GM12878 (cell line): ENCODE results near the gene RAF1. TPM values are rescaled to one million over a fixed set of nuclear protein-coding genes. Genes with fewer than 3 reads are reported as not detected.

ENCODE experiments used
- ASH2L ChIP-seq: fragments of 300-600, 200-600 bp; sonication (generic); IDR thresholded peaks from 2 replicates; pipeline ENCODE4 v1.6.1; 2017; ENCODE audit warnings: low read depth, mild to moderate bottlenecking, borderline replicate concordance
- ATF7 ChIP-seq: fragments of 450-650 bp; IDR thresholded peaks from 2 replicates; pipeline ENCODE4 v1.6.1; 2016; ENCODE audit warnings: low read depth, mild to moderate bottlenecking
- CREB1 ChIP-seq: IDR thresholded peaks from 2 replicates; pipeline ENCODE4 v1.6.1; 2012; ENCODE audit warnings: low read depth, mild to moderate bottlenecking, inconsistent platforms
- CREM ChIP-seq: IDR thresholded peaks from 2 replicates; pipeline ENCODE4 v1.6.1; 2014; ENCODE audit warnings: antibody characterized with exemption, low read depth
- KLF5 ChIP-seq: fragments of 450-650 bp; IDR thresholded peaks from 2 replicates; pipeline ENCODE4 v1.6.1; 2014; ENCODE audit warnings: mild to moderate bottlenecking; ENCODE audit not compliant: partially characterized antibody
- MEF2A ChIP-seq: IDR thresholded peaks from 2 replicates; pipeline ENCODE4 v1.6.1; 2011; ENCODE audit warnings: low read depth, mild to moderate bottlenecking, low read length, moderate library complexity; ENCODE audit not compliant: insufficient read depth
- NBN ChIP-seq: fragments of 450-650 bp; IDR thresholded peaks from 2 replicates; pipeline ENCODE4 v1.6.1; 2016
- RELA ChIP-seq: fragments of 450-650 bp; IDR thresholded peaks from 2 replicates; pipeline ENCODE4 v1.8.0; 2014; ENCODE audit warnings: borderline replicate concordance; ENCODE audit not compliant: partially characterized antibody
- RUNX3 ChIP-seq: IDR thresholded peaks from 2 replicates; pipeline ENCODE4 v1.6.1; 2012; ENCODE audit warnings: low read length, inconsistent platforms
- SMAD1 ChIP-seq: fragments of 450-650 bp; IDR thresholded peaks from 2 replicates; pipeline ENCODE4 v1.6.1; 2018; ENCODE audit warnings: mild to moderate bottlenecking, low read depth; ENCODE audit not compliant: partially characterized antibody
- STAT1 ChIP-seq: fragments of 450-650 bp; conservative IDR thresholded peaks from 2 replicates; pipeline ENCODE4 v1.6.1; 2014; ENCODE audit warnings: antibody characterized with exemption, mild to moderate bottlenecking
- TCF12 ChIP-seq: IDR thresholded peaks from 2 replicates; pipeline ENCODE4 v1.6.1; 2011; ENCODE audit warnings: low read depth, mild to moderate bottlenecking, low read length
- ZNF207 ChIP-seq: fragments of 450-650 bp; IDR thresholded peaks from 2 replicates; pipeline ENCODE4 v1.6.1; 2014; ENCODE audit warnings: antibody characterized with exemption, mild to moderate bottlenecking, borderline replicate concordance
- polyA plus RNA-seq, 11 experiments: library from polyadenylated mRNA; depleted of rRNA in 4 of 11; unstranded in 6 of 11; stranded (reverse) in 5 of 11; fragments of >200 nt; fragmentation: Nextera tagmentation in 4 of 11; fragmentation: Illumina TruSeq in 1 of 11; extraction: Ambion mirVana in 4 of 11; extraction: Trizol in 1 of 11; gene quantifications; 1 replicate in 1 of 11; 2 replicates in 10 of 11; pipeline versions ENCODE4 v1.2.1 to v1.2.3, GENCODE V29; 2011 to 2016; ENCODE audit warnings: inconsistent platforms in 2 of 11, missing spikeins in 2 of 11, low read depth in 1 of 11
- total RNA-seq, 4 experiments: library from RNA; depleted of rRNA in 3 of 4; stranded (reverse); fragments of >200 nt in 3 of 4; fragmentation: Illumina TruSeq in 1 of 4; extraction: Trizol in 1 of 4; gene quantifications; 2 replicates each; pipeline versions ENCODE4 v1.2.1 to v1.2.3, GENCODE V29; 2013 to 2021
- TF ChIP-seq, protein P1 (sequence below): fragments of 450-650 bp; conservative IDR thresholded peaks from 2 replicates; pipeline ENCODE4 v1.6.1; 2017; ENCODE audit warnings: mild to moderate bottlenecking, moderate library complexity
- TF ChIP-seq, protein P2 (sequence below): fragments of 450-650 bp; IDR thresholded peaks from 2 replicates; pipeline ENCODE4 v1.6.1; 2017; ENCODE audit warnings: mild to moderate bottlenecking
- TF ChIP-seq, protein P3 (sequence below): IDR thresholded peaks from 2 replicates; pipeline ENCODE4 v1.6.1; 2011; ENCODE audit warnings: low read depth, low read length, improper control_type of control experiment, borderline replicate concordance
- TF ChIP-seq, protein P4 (sequence below): fragments of 450-650 bp; IDR thresholded peaks from 2 replicates; pipeline ENCODE4 v1.6.1; 2018; ENCODE audit warnings: borderline replicate concordance, mild to moderate bottlenecking; ENCODE audit not compliant: partially characterized antibody
- TF ChIP-seq, protein P5 (sequence below): IDR thresholded peaks from 2 replicates; pipeline ENCODE4 v1.6.1; 2012; ENCODE audit warnings: low read depth, low read length, improper control_type of control experiment
- TF ChIP-seq, protein P6 (sequence below): IDR thresholded peaks from 2 replicates; pipeline ENCODE4 v1.6.1; 2012; ENCODE audit warnings: low read length, inconsistent platforms

The RAF1 gene
- total and polyA plus RNA-seq, 10 of the 15 experiments (the other 5 are each of a cell fraction or from before 2014, with no cell fraction given) = 20.4 to 151 (median 77.8) TPM

DNA sequence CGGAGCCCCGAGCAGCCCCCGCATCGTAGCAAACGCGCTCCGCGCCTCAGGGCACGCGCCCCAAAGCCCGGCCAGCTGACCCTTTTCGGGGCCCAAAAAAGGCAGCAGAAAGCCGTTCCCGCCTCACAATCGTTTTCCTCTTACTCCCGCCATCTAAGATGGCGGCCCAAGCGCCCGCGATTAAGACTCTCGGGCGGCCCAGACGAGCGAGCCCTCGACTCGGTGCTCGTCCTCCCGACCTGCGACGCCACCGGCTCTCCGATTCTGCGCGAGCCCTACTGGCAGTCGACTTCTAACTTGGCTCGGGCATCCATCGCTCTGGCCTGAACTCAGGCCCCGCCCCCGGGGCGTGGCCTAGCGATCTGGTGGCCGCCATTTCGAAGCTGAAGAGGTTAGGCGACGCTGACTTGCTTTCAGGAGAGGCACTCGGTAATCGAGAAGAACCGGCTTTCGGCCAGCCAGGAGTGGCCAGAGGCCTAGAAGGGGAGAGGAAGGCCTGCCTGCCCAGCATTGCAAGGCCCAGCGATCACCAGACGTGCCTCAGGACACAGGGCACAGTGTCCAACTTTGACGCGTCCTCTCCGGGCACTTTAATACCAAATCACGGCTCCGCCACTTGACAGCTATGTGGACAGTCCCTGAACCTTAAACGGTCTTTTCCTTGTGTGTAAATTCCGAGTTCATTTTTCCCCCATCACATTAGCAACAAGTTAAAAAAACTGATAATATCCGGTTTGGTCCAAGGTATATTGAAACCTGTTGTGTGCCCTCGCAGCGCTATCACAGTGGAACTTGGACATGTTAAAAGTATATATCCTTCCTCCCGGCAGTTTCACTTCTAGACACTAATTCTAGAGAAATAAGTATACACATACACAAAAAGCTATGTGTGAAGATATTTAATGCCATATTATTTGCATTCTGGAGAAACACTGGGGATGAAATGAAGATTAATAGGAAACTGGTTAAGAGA lies at the start of gene RAF1 (continued):
- TF ChIP-seq, protein P1, sequence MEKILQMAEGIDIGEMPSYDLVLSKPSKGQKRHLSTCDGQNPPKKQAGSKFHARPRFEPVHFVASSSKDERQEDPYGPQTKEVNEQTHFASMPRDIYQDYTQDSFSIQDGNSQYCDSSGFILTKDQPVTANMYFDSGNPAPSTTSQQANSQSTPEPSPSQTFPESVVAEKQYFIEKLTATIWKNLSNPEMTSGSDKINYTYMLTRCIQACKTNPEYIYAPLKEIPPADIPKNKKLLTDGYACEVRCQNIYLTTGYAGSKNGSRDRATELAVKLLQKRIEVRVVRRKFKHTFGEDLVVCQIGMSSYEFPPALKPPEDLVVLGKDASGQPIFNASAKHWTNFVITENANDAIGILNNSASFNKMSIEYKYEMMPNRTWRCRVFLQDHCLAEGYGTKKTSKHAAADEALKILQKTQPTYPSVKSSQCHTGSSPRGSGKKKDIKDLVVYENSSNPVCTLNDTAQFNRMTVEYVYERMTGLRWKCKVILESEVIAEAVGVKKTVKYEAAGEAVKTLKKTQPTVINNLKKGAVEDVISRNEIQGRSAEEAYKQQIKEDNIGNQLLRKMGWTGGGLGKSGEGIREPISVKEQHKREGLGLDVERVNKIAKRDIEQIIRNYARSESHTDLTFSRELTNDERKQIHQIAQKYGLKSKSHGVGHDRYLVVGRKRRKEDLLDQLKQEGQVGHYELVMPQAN = peak; percentile 50
- peak; percentile 84 for TF ChIP-seq NBN
- TF ChIP-seq SMAD1 = peak; percentile 85
- TF ChIP-seq, protein P2, sequence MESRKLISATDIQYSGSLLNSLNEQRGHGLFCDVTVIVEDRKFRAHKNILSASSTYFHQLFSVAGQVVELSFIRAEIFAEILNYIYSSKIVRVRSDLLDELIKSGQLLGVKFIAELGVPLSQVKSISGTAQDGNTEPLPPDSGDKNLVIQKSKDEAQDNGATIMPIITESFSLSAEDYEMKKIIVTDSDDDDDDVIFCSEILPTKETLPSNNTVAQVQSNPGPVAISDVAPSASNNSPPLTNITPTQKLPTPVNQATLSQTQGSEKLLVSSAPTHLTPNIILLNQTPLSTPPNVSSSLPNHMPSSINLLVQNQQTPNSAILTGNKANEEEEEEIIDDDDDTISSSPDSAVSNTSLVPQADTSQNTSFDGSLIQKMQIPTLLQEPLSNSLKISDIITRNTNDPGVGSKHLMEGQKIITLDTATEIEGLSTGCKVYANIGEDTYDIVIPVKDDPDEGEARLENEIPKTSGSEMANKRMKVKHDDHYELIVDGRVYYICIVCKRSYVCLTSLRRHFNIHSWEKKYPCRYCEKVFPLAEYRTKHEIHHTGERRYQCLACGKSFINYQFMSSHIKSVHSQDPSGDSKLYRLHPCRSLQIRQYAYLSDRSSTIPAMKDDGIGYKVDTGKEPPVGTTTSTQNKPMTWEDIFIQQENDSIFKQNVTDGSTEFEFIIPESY = 0 out of 2 replicates have a peak, but pooled peaks have one; percentile 20
- 0 out of 2 replicates have a peak, but pooled peaks have one; percentile 4 for TF ChIP-seq TCF12
- TF ChIP-seq, protein P3, sequence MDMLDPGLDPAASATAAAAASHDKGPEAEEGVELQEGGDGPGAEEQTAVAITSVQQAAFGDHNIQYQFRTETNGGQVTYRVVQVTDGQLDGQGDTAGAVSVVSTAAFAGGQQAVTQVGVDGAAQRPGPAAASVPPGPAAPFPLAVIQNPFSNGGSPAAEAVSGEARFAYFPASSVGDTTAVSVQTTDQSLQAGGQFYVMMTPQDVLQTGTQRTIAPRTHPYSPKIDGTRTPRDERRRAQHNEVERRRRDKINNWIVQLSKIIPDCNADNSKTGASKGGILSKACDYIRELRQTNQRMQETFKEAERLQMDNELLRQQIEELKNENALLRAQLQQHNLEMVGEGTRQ = no peak
- TF ChIP-seq CREM = peak; percentile 82; the same call in 1 of the 2 replicates
- TF ChIP-seq, protein P4, sequence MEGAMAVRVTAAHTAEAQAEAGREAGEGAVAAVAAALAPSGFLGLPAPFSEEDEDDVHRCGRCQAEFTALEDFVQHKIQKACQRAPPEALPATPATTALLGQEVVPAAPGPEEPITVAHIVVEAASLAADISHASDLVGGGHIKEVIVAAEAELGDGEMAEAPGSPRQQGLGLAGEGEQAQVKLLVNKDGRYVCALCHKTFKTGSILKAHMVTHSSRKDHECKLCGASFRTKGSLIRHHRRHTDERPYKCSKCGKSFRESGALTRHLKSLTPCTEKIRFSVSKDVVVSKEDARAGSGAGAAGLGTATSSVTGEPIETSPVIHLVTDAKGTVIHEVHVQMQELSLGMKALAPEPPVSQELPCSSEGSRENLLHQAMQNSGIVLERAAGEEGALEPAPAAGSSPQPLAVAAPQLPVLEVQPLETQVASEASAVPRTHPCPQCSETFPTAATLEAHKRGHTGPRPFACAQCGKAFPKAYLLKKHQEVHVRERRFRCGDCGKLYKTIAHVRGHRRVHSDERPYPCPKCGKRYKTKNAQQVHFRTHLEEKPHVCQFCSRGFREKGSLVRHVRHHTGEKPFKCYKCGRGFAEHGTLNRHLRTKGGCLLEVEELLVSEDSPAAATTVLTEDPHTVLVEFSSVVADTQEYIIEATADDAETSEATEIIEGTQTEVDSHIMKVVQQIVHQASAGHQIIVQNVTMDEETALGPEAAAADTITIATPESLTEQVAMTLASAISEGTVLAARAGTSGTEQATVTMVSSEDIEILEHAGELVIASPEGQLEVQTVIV = no peak
- TF ChIP-seq ASH2L = peak; percentile 90; the same call in 1 of the 2 replicates
- peak; percentile 53 for TF ChIP-seq KLF5
- TF ChIP-seq ATF7 = 0 out of 2 replicates have a peak, but pooled peaks have one; percentile 23
- TF ChIP-seq MEF2A = 0 out of 2 replicates have a peak, but pooled peaks have one; percentile 18
- TF ChIP-seq RUNX3 = peak; percentile 40
- TF ChIP-seq, protein P5, sequence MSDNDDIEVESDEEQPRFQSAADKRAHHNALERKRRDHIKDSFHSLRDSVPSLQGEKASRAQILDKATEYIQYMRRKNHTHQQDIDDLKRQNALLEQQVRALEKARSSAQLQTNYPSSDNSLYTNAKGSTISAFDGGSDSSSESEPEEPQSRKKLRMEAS = peak; percentile 65; the same call in 1 of the 2 replicates
- TF ChIP-seq RELA = peak; percentile 80
- peak; percentile 81 for TF ChIP-seq CREB1
- peak; percentile 81 for TF ChIP-seq ZNF207
- 0 out of 2 replicates have a peak, but pooled peaks have one; percentile 32 for TF ChIP-seq STAT1
- TF ChIP-seq, protein P6, sequence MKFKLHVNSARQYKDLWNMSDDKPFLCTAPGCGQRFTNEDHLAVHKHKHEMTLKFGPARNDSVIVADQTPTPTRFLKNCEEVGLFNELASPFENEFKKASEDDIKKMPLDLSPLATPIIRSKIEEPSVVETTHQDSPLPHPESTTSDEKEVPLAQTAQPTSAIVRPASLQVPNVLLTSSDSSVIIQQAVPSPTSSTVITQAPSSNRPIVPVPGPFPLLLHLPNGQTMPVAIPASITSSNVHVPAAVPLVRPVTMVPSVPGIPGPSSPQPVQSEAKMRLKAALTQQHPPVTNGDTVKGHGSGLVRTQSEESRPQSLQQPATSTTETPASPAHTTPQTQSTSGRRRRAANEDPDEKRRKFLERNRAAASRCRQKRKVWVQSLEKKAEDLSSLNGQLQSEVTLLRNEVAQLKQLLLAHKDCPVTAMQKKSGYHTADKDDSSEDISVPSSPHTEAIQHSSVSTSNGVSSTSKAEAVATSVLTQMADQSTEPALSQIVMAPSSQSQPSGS = no peak
